ENCODE measurements around the gene TMEM218.

TMEM218 gene

DNA sequence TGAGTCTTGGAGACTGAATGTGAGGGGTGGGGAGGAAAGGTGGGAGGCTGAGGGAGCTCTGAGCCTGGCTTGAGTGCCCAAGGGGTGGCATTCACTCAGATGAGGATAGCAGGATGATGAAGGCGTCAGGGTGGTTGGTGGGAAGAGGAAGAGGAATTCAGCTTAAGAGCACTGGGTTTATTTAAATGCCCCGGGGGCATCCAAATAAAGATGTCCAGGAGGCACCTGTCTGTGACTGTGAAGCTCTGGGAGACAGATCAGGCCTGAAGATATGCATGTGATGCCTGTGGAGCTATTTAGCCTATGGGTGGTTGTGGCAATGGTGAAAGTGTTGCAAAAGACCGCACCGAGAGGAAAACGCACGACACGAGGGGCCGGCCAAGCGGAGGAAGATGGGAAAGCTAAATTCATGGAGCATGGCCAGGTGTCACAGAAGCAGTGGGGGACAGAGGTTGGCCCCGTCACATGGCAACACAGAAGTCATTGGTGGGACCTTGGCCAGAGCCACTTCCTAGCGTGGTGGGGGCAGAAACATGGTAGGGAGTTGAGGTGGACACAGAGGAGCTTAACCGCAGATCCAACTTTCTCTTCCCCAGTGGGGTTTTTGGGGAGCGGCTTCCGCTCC lies 32.8 kb downstream of the TMEM218 start:
- in situ Hi-C loops (cut with MboI; ENCODE audit: low sequenced_read_pairs): no loop called here

DNA sequence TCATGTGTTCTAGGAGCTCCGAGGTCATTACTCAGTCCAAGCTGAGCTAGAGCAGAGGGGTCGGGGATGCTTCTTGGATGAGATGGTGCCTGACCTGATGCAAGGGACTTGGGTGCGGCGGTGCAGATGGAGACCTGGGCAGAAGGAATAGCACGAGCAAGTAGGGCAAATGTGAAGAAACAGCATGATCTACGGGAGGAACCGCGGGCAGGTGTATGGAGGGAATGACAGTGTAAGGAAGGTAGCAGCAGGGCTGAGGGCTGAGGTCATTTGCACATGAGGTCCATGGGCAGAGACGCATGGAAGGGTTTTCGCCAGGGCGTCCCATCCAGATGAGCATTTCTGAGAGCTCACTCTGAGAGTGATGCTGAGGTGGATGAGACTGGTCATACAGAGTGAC lies 33.4 kb downstream of the TMEM218 start:
- in situ Hi-C loops (cut with MboI; ENCODE audit: low sequenced_read_pairs): no loop called here

DNA sequence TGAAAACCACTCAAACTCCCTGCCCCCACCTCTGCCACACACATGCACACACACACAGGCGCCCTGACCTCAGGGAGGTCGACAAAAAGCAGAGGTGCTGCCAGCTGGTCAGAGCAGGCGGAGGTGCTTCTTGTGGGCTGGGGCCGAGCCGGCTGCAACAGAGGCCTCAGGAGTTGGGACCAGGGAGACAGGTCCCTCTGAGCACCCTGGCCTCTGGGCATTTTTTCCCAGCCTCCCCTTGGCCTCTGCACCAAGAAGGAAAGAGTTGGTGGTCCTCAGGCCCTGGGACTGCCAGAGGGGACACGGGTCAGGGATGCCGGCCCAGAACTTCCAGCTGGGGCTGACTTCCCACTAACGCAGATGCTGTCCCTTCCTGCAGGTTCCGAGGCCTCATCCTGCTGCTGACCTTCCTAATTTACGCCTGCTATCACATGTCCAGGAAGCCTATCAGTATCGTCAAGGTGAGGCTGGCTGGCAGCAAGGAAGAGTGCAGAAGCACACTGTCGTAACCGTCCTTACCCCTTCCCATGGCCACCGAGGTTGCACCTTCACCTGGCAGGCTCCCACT lies 35.0 kb downstream of the TMEM218 start:
- in situ Hi-C loops (cut with MboI; ENCODE audit: low sequenced_read_pairs): no loop called here

DNA sequence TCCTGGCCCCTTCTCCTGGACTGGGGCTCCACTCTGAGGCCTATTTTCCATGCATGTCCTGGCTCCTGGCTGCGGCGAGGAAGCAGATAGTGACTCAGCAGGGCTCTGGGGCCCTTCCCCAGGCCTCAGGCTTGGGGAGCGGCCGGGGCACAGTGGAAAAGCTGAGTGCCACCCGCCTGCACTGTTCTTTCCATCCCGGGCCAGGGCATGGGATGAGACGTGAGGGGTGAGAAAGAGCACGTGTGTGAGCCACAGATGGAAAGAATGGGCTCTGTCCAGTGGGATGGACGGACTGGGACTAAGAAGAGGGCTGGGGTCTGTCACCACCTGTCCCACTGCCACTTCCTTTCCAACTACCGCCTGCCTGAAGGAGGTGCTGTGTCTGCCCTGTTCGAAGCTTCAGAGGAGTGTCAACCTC lies 35.5 kb downstream of the TMEM218 start:
- in situ Hi-C loops (cut with MboI; ENCODE audit: low sequenced_read_pairs): no loop called here

DNA sequence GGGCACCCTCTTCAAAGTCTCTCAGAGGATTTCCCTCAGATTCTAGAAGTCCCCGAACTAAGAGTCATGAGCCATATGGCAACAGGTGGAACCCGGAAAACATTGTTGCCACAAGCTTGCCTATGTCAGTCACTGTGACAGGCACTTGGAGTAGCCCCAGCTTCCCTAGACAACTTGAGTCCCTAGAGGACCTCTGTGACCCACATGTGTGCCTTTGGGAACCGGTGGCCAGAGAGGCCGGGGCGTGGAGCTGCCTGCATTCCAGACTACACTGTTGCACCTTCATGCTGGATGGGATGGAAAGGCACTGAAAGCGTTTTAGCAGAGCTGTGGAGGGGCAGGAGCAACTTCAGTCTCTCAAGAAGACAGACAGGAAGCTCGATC lies 36.2 kb downstream of the TMEM218 start:
- in situ Hi-C loops (cut with MboI; ENCODE audit: low sequenced_read_pairs): no loop called here

DNA sequence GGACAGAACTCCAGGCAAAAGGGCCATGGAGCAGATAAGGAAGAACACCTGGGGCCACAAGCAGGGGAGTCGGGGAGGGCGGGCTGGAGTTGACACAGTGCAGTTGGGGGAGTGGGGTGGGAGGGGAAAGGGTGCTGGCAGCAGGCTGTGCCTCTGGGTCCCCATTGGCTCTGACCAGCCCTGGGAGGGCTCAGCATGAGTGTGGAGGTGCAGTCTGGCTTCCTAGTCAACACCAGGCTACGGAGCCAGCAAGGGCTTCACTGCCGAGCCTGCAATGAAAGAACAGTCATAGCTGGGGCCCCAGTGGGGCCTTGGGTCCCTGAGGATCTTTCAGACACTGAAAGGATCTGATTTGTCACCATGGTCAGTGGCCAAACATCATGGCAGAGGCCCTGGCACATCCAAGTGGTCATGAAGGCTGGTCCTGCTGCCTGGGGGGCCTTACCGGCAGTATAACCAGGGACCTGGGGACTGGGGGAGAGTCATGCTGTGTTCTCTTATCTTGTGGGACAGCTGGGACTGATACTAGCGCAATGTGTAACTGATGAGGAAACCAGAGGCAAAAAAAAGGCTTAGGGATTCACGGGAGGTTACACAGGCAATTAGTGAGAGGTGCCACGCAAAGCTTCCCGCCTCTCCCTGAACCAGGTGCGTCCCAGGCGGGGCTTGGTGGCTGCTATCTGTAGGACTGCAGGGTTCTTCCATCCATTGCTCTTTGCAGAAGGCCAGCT lies 36.8 kb downstream of the TMEM218 start:
- in situ Hi-C loops (cut with MboI; ENCODE audit: low sequenced_read_pairs): no loop called here

DNA sequence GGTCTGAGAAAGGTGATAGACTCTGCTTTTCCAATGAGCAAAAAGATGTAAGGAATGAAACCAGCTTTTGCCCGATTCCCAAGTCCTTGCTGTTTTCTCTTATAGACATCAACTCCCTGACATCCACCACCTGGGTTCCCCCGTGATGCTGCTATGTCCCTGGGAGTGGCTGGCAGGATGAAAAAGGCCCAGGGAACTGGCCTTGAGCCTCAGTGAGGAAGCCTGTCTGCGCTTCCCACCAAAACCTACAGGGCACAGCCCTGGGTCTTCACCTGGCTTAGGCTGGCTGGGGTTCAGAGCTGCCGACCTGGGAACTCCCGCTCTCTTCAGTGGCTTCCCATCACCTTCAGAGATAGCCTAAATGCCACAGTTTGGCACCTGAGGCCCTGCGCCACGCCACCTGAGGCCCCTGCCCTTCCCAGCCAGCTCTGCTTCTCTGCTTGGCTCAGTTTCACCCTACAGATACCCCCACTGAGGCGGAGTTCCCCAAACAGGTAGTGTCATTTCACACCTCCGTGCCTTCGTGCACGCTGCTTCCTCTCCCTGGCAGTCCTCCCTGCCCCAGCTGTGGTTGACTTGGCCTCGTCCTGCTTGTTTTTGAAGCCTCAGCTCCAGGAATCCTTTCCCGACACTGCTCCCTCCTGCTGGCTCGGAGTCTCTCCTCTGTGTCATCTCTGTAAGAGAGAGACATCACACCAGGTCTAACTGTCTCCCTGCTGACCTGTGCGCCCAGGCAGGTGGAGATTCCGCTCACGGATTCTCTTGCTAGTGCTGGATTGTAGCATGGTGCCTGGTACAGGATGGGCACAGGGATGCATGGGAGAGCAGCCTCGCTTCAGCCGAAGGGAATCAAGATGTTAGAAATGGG lies 37.6 kb downstream of the TMEM218 start:
- in situ Hi-C loops (cut with MboI; ENCODE audit: low sequenced_read_pairs): no loop called here

DNA sequence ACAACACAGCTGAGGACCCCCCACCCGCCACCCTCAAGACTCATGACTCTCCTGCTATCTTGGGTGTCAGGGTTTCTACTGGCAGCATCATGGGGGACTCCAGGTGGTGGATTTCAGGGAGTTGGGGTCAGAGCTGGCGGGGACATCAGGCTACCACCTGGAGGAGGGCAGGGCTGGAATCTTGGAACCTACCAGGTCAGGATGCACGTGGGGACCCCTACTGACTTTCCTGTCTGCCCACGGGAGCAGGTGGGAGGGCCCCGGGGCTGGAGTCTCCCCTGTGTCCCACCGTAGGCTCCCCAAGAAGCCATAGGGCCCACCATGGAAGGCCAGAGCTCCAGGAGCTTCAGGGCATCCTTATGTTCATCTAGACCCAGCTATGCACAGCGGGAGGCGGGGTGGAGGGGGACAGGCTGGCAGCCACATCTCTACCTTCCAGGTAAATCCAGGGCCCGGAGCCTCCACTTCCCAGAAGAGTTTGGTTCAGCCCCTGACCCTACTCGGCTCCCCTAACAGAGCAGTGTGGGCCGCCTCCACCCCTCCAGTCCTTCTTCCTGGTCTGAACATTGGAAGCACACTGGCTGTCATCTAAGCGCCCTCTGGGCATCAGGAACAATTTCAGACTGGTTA lies 38.4 kb downstream of the TMEM218 start:
- in situ Hi-C loops (cut with MboI; ENCODE audit: low sequenced_read_pairs): no loop called here

DNA sequence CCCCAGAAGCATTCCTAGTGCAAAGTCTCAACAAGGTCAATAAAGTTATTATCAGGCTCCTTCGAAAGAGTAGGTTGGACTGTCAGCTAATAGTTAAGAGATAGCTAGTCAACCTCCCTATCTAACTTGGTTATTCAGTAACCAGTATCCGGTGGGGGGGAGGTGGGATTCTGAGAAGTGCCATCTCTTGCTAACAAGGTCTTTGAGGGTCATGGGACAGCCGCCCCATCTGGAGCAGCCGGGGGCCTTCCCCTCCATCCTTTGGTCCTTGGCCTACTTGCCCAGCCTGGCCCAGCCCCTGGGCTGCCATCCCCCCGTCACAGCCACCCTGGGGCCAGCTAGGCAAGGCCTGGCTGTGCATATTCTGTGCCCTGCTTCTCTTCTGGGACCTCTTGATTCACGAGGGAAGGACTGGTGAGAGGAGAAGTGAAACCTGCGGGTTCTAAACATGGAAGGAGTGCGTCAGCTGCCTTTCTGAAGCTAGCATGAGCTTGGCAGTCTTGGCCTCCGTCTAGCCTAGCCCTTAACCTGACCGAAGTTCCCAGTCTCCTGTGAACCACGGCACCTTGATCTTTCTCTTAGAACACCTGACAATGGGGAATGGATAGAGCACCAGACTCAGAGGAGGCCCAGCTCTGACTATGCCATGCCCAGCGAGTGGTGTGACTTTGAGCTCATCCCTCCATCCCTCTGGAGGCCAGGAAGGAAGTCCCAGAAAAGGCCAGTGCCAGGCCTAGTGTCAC lies 39.0 kb downstream of the TMEM218 start:
- in situ Hi-C loops (cut with MboI; ENCODE audit: low sequenced_read_pairs): no loop called here

DNA sequence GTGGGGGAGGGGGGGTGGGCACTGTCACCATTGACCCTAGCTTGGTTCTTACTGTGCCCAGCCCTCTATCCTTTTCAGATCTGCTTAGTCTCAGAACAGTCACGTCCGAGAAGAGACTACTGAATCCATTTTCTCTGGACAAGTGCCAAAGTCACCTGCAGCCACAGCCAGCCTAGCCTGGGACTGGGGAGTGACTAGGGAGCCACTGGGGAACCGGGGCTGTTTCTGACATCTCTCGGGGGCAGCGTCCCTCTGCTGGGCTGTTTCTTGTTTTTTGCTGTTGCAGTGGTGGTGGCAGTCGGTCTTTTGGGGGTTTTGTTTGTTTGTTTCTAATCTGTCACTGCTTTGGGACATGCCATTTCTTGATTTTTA lies 39.6 kb downstream of the TMEM218 start:
- in situ Hi-C loops (cut with MboI; ENCODE audit: low sequenced_read_pairs): no loop called here

DNA sequence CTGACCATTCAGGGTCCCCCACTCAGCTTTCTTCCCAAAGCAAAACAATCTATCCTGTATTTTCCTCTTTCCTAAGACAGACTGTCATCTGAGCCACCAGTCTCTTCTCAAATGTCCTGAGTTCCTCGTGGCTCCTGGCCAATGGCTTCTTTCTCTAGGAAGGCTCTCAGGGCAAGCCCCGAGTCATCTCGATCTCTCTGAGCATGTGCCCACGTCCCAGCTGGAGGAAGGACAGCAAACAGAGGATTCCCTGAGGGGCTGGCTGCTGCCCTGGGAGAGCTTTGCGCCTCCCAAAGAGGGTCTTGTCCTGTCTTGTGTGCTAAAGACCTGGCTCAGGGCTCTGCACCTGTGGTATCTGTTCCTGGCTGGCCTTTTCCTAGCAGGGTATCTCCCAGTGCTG lies 40.0 kb downstream of the TMEM218 start:
- in situ Hi-C loops (cut with MboI; ENCODE audit: low sequenced_read_pairs): no loop called here

DNA sequence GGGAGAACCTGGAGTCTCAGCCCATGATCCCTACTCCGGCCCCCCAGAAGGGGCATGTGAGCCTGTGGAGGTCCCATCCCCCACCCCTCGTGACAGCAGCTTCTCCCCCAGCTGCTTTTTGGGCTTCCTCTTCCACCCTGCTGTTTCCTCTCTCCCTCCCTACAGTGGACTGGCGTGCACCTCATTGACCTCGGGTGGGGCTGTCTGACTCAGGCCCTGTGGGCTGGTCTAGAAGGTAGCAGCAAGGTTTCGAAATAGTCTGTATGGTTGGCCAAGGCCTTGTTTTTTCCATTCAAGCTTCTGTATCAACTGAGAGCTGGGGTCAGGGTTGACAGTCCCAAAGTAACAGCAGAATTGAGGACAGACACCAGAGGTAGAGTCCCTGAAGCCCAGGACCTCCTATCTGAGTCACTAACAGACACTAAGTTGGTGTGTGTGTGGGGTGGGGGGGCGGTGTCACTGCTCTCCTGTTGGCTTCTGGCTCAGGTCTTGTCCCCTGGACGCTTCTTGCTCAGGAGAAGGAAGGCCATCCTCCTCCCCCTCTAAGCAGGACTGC lies 40.6 kb downstream of the TMEM218 start:
- in situ Hi-C loops (cut with MboI; ENCODE audit: low sequenced_read_pairs): no loop called here

DNA sequence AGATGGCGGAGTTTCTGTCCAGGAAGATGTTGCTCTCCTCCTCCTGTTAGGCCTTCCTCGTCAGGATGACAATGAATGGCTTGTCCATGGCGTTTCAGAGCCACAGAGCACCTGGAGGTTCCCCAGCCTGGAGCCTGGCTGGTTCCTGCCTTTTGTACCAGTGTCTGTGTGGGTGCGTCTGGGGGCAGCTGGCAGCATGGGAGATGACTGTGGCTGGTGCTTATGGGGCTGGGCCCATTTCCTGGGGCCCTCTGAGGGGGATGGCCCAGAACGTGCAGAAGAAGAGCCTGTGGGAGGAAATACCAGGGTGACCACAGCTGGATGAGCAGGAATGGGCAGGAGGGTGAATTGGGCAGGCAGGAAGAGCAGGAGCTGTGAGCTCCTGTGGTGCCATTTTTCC lies 41.6 kb downstream of the TMEM218 start:
- in situ Hi-C loops (cut with MboI; ENCODE audit: low sequenced_read_pairs): no loop called here

DNA sequence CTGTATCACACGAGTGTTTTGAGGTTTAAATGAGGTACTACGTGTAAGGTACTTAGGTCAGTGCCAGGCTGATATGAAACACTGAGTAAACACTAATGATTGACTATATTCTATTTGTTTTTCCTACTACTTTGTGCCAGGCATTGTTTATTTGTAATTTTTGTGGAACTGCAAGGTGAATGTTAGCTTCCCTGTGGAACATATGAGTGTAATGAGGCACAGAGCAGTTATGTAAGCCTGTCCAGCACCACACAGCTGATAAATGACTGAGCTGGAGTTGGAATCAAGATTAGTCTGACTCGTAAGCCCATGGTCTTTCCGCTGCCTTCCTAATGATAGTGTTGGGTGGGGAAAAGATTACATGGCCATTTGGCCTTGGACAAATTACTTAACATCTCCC lies 42.4 kb downstream of the TMEM218 start:
- in situ Hi-C loops (cut with MboI; ENCODE audit: low sequenced_read_pairs): no loop called here

DNA sequence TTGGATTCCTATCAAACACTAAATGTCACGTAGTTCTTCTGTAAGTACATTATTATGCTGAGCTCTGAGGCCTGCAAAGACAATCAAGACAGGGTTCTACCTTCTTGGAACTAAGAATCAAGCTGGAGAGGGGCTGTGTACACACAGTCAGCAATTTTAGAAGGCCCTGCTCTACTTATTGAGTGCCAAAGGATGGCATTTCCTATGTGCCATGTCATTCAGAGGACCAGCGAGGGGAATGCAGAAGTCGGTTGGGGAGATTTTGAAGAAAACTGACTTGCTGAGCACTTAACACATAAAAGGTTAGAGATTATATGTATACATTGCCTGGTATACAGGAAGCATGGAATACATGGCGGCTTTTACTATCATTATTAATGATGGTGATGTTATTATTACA lies 43.1 kb downstream of the TMEM218 start:
- in situ Hi-C loops (cut with MboI; ENCODE audit: low sequenced_read_pairs): no loop called here

DNA sequence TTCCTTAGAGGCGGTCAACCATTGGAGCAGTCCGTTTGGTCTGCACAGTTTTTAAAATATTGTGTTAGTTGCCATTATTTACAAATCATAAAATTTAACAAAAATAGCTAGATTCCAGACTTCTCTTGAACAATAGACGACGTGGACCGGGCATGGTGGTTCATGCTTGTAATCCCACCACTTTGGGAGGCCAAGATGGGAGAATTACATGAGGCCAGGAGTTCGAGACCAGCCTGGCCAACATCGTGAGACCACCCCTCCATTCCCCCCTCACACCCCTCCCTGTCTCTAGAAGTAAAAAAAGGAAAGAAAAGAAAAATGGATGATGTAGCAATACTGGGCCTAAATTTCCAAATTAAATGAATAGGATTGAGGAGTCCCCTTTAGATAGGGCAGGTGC lies 47.4 kb downstream of the TMEM218 start:
- in situ Hi-C loops (cut with MboI; ENCODE audit: low sequenced_read_pairs): no loop called here

DNA sequence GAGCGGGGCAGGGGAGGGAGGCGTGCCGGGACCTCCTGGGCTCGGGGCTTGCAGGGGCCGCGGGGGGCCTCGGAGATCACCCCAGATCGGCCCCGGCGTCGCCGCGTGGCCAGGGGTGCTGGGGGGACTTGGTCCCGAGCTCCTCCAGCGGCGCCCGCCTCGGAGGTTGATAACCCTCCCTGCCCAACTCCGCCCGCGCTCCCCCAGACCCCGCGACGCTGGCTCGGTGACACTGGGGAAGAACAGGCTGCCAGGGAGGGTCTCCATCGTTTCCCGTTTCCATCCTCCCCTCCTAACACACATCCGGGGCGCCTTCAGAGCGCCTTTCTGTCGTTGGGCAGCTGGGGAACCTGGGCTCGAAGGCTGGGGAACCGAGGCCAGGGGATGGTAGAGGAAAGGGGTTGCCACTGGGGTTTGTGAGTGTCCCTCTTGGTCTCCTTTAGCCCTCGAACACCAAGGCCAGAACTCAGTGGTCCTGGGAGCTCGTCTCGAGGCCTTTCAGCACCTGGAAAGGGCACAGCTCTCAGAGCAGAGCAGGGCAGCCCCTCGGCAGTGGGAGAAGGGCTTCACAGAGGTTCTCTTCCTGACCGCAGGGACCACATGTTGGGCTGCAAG lies 47.9 kb downstream of the TMEM218 start:
- in situ Hi-C loops (cut with MboI; ENCODE audit: low sequenced_read_pairs): no loop called here

DNA sequence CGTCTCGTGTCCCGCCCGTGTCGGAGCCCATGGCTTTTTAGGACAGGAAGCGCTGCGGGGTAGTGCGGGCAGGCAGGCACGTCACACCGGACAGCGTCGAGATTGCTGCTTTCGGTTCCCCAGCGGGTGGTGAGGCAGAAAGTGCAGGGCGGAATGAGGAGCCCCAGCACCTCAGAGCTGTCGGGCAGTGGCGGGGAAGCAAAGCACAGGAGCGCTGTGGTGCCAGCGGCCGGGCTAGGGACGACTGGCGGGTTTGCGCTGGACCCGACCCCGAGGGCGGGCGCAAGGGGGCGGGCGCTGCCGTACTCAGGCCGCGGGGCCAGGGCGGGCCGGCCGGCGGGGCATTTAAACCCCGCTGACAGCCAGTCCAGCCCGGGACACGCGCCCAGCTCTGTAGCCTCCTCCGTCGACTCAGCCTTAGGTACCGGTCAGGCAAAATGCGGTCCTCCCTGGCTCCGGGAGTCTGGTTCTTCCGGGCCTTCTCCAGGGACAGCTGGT lies 48.4 kb downstream of the TMEM218 start, which contains the start of gene SLC37A2:
TSS of gene SLC37A2 (plus strand) at position 375 of the 498 bp plus-strand sequence. CDS start at position 438, 63 bp downstream.
- in situ Hi-C loops (cut with MboI; ENCODE audit: low sequenced_read_pairs): no loop called here

DNA sequence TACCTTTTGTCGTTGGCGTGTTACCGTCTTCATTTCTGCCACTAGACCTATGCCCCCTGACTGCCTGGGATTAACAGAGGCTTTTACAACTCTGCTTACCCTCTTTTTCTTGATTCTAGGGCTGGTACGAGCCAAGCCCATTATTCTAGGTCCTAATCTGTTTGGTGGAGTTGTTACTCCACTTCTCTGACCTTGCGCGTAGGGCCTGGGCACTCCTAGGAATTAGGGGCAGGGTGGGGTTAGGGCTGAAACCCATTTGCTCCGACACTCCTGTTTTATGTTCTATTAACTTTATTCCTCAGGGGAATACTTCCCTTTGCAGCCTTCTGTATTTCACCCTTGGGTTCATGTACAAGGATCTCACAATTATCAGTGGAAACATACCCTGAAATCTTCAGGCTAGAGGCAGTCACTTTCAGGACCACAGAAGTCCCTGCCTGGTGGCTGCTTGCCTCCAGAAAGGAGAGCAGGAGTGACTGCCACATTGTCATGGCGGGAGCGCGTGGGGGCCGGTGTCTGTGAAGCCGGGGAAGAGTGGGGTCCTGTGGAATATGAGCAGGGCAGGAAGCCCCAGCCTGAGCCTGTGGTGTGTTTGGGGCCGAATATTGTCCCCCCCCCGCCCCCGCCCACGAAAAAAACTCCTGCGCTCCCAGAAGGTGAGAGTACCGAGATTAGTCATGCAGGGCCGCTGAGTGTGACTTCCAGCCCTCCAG lies 49.1 kb downstream of the TMEM218 start:
- in situ Hi-C loops (cut with MboI; ENCODE audit: low sequenced_read_pairs): no loop called here
